Myocyte (in vitro differentiated cells): ENCODE results near the gene SDK2. TPM values are rescaled to one million over a fixed set of nuclear protein-coding genes. Genes with fewer than 3 reads are reported as not detected.

Source experiments
- DNase-seq: peaks from one replicate; pipeline ENCODE4 v3.0.0-alpha.2; 2012; ENCODE audit warnings: low read depth
- total RNA-seq: library from RNA; depleted of rRNA; stranded (reverse); fragments of >200 nt; gene quantifications from 2 replicates; pipeline ENCODE4 v1.2.3, GENCODE V29; 2014

The SDK2 gene
- total RNA-seq, 1 donor from 2014 or later = not detected

DNA sequence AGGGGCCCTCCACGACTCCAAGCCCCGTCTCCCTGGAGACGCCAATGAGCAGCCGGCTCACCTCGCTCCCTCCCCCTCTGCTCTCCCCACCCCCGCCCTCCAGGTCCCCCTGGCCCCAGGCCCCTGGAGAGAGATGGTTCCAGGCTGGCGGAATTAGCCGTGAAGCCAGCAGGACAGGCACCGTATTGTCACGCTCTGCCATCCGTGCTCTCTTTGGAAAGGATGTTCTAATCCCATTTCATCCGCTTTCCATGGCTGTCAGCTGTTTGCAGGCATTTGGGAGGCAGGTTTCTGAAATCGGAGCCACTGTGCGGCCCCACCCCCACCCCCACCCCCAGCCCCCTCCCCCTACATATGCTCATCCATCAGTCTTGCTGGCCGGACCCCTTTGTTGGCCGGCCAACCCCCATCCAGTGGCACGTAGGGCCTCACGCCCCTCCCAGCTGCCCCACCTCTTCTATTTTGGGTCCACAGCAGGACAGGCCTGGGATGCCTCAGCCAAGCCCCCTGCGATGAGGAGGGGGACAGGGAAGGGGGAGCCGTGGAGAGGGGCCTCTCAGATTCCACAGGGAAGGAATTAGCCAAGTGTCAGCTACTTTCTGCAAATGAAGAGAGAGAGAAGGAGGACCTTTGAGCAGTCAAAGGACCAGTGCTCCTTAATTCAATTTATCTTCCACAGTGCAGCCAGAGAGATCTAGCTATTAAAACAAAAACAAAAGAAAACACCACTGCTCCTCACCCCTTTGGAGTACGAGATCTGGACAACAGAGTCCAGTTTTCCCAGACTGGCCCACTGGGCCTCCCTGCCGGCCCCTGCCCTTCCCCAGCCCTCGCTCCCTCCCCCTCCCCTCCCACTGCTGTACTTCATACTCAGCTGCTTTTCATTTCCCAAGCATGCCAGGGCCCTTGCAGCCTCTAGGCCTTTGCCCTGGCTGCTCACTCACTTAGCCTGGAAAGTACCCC, 30.7 kb downstream of the SDK2 start:
- no peak for DNase-seq

DNA sequence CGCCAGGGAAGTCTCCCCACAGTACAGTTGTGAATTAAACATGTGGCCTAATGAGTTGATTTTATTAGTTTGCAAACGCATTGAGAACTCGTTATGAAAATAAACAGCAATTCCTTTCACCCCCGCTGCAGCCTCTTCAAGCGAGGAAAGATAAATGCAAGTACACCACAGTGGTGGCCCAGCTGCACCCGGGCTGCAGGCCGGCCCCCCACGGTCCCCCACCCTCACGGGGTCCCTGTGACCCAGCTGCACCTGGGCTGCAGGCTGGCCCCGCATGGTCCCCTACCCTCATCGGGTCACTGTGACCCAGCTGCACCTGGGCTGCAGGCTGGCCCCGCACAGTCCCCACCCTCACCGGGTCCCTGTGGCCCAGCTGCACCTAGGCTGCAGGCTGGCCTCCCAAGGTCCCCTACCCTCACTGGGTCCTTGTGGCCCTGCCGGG, 32.2 kb downstream of the SDK2 start:
- DNase-seq = no peak

DNA sequence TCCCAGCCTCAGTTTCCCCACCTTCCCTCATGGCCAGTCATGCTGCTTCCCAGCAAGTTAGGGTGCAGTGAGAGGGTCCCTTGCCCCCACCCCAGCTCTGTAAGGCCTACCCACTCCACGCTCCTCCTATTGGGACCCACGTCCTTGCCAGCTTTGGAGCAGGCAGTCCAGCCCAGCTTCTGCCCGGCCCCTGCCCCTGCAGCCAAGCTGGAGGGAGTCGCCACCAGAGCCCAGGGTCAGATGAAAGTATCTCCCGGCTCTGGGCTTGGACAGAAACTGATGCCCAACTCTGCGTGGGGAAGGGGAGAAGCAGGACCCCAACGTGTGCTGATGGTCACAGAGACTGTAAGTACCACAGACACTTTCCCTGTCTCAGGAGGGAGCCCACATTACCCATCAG, 32.6 kb downstream of the SDK2 start:
- DNase-seq = no peak

DNA sequence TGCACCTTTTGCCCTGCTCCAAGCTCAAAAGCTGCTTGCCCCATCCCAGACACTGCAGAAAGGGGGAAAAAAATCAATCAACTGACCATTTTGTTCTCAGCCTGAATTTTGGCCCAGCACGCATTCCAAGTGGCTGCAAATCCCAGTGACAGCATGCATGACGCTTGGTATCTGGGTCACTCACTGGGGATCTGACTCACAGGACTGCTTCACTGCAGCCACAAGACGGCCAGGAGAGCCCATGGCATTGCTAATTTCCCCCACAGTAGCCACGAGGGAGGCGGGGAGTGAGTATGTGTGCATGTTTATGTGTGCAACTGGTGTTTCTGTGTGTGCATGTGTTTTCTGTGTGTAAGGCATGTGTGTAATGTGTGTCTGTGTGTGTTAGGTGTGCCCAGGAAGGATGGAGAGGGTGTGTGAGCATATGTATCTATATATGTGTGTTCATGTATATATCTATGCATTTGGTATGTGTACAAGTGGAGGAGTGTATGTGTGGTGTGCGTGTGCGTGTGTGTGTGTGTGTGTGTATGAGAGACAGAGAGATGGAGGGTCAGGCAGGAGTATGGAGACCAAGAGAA, 33.8 kb downstream of the SDK2 start:
- DNase-seq = no peak

DNA sequence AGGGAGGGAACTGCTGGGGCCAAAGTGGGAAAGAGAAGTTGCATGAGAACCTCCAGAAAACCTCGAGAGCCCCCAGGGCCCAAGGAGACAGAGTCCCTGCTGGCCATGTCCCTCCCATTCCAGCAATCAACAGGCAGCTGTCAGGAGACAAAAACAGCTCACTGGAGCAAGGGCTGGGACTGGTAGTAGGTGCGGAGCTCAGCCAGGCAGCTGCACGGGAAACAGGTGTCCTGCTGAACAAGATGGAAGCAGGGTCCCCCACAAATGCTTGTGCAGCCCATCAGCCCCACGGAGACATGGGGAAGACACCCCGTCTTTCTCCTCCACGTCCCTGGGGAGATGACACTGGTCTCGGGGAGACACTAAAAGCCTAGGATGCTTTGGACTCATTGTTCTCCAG, 34.5 kb downstream of the SDK2 start:
- DNase-seq = no peak

DNA sequence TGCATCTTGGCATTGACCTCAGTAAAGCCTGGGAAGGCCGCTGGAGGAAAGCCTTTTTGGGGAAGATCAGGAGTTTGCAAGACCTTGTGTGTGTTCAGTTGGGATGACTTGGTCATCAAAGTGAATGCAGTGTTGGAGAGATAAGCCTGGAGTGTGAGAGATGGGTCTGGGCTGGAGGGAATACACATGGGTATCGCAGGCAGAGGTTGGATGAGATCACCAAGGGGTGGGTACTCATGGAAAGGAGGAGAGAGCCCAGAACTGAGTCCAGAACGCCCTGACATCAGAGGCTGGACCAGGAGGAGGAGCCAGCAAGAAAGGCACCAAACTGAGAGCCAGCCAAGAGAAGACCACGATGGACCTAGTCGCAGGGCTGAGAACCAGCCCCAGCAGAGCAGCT, 35.2 kb downstream of the SDK2 start:
- no peak for DNase-seq

DNA sequence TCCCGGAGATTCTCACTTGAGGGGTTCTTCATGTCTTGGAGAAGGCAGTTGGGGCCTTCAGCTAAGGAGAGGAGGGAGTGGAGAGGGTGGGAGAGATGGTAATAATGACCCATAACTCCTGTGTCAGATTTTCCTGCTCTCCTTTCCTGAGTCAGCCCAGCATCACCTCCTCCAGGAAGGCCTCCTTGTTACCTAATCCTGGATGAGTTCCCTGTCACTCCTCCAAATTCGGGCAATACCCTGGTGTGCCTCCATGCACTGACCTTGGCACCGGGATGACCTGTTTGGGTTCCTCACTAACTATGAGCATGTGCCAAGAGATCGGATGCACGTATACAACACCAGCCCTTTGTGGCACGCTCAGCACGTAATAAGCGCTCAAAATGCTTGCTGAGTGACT, 38.8 kb downstream of the SDK2 start:
- no peak for DNase-seq

DNA sequence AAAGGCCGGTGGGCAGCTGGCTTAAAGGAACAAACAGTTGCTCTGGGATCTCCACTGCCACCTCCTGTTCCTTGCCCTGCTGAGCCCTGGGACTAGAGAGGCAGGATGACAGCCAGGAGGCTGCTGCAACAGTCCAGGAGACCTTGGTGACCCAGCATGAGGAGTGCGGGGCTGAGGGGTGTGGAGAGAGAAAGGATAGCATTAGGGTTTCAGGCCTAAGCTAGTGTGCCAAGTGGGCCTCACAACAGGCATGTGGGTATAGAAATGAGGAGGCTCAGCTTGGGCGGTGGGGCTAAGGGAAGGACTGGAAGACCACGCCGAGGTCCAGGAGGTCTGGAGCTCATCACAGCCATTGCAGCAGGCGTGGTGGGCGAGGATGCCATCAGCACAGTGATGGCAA, 39.8 kb downstream of the SDK2 start:
- no peak for DNase-seq

DNA sequence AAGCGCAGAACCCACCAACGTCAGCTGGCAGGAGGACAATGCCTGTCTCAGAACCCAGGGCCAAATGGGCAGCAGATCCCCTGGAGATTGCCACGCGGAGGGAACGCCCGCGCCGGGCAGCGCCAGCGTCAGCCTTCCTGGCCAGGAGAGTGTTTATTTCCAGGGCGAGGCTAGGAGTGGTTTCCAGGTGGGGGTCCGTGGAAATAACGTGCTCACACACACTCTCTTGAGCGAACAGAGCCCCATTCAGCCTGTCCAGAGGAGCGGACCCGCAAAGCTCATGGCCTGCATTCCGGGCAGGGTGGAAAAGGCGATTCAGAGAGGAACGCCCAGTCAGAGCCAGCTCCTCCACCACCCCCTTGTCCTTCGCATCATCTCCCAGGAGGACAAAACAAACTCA, 40.3 kb downstream of the SDK2 start:
- DNase-seq = no peak

DNA sequence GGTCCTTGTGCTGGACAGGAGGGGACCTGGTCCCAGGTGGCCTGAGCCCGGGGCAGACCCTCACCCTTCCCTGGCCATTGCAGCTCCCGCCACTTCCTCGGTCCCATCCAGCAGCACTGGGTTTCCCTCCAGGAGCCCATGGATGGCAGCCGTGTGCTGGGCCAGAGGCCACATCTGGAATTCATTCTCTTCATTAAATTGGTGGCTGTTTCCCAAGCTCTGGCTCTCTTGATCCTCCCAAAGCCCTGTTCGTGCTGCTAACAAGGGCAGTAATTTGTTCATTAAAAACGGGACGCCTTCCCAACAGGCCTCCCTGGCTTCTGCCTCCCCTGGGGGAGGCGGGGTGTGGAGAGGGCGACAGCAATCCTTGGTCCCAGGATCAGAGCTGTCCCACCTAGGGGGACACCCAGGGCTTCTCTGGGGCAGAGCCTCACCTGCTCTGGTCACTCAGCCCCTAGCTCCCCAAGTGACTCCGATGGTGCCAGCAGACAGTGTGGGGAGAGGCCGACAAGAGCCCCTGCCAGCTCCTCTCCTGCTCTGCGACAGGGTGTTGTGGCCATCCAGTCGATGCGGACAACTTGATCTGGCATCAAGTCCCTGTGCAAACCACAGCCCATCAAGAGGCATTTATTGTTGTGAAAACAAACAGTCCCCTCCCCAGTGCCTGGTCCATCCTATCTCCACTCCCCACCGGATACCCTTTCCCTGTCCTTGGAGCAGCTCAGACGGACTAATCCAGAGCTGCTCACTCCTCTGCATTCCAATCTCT, 44.0 kb downstream of the SDK2 start:
- no peak for DNase-seq

DNA sequence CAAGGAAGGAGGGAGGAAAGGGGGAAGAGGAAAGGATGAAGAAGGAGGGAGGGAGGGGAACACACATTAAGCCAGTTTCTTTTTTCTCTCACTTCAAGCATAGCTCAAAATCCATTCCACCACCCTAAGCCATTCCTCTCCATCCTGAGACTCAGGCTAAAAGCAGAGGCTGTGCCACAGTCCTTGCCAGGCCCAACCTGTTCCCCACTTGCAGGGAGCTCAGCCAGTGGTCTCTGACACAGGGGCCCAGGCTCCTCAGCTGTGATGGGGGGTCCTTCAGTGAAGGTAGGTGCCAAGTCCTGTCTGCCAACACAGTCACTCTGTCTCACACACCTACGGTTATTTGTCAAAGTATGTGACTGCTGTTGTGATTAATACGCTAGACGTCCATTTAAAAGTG, 44.6 kb downstream of the SDK2 start:
- DNase-seq = no peak

DNA sequence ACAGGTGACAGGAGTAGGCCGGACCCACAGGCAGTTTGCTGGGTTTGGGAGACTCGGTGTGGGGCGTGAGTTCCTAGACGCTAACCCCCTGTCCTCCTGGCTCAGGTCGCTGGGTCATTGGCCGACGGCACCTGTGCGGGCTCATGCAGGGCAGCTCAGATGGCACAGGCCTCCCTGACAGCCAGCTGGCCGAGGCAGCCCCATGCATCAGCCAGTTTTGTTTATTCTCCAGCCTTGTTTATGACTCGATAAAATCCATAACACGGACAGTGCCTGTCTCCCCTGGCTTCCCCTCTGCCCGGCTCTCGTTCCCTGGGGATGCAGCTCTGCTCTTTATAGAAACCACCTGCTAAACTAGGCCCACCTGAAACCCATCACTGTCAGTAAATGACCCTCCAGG, 46.0 kb downstream of the SDK2 start:
- DNase-seq = no peak

DNA sequence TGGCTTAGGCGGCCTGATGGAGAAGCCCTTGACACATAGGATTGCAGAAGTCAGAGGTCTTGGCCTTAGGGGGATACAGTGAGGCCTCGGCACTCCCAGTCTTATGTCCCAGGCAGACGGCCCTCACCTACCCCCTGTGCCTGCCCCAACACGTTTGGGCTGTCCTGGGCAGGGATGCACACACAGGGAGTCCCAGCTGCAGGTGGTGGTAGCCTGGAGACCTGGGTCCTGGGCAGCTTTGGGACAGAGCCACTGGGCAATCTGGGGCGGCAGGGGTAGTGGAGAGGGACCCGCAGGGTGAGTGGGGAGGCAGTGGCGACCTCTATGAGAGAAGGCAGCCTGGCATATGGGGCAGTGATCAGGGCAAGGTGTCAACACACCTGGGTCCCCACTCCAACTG, 48.3 kb downstream of the SDK2 start:
- no peak for DNase-seq

DNA sequence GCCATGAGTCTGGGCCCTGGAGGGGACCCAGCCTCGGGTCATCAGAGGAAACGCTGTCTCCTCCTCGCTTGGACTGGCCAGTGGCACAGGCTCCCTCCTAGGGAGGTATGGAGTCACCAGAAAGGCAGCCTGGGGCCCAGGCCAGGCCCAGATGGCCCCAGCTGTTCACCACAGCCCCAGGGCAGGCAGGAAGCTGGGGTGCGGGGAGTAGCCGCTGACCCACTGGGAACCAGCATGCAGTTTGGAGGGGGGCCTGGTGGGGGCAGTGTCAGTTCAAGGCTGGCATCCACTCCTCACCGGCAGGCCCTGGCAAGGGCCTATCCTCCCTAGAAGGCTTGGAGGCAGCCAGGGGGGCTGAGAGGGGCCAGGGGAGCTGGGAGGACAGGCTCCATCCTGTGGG, 48.8 kb downstream of the SDK2 start:
- no peak for DNase-seq

DNA sequence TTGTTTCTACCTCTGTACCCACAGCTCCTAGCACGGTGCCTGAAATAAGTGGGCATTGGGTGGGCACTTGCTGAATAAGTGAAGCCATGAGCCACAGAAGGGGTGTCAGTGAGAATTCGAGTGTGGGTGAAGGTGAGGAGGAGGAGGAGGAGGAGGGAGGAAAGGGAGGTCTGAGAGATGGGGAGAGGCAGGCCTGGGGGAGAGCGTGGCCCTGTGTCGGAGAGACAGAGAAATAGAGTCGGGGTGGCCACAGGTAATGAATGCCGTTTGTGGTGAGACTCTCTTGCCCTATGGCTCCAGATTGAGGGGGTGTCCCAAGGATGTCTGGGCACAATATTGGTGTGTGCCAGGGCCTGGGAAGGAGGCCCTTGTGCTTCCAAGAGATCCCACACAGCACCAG, 49.2 kb downstream of the SDK2 start:
- DNase-seq = no peak

DNA sequence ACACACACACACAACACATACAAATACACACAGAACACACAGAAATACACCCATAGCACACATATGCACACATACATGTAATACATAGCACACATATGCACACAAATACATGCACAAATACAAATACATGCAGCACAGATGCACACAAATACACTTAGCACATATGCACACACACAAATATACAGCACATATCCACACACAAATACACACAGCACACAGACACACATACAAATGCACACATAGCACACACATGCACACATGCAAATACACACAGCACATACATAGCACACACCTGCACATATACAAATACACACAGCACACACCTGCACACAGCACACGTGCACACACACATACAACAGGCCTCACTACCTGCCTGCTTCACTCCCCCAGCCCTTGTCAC, 49.6 kb downstream of the SDK2 start:
- no peak for DNase-seq

DNA sequence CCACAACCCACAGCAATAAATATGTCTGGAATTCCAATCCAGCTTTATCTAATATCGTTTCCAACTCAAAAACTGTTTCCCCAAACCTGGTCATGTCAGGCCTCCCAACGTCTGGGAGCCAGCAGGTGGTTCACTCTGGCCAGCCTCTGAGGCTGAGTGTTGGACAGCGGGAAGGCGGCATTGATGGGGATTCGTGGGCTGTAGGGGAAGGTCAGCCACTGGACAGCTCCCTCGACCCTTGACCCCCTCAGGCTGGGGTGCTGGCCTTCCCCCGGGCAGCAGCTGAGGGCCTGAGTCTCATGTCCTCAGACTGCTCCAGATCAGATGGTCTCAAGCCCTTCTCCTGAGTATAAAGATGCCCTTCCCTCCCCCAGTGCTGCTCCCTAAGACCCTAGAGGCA, 50.2 kb downstream of the SDK2 start:
- no peak for DNase-seq

DNA sequence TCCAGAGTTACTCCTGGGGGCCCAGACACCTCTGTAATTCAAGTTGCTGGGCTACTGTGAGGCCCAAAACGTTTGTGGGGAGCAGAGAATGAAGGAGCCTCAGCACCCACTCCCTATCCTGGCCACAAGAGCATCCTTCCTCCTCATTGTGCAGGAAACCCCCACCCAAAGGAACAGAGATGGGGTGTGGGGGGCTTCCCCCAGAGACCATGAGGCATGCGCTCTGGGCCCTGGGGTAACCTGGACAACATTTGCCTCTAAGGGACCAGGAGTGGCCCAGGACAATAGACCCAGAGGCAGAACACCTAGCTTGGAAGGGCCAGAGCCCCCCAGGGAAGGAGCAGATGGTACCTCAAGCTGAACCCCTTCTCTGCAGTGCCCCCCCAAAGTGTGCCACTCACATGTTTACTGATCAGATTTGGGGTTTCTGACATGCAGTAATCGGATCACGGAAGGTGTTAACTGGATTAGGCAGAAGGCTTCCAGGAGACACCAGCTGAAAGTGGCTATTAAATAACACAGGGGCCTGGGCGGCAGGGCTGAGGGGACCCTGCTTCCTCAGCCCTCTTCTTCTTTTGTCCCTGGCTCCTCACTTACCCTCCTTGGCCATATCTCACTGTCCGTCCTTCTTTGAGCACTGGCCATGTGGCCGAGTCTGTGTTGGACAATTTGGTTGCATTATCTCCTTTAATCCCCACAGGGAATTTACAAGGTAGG, 50.8 kb downstream of the SDK2 start:
- no peak for DNase-seq

DNA sequence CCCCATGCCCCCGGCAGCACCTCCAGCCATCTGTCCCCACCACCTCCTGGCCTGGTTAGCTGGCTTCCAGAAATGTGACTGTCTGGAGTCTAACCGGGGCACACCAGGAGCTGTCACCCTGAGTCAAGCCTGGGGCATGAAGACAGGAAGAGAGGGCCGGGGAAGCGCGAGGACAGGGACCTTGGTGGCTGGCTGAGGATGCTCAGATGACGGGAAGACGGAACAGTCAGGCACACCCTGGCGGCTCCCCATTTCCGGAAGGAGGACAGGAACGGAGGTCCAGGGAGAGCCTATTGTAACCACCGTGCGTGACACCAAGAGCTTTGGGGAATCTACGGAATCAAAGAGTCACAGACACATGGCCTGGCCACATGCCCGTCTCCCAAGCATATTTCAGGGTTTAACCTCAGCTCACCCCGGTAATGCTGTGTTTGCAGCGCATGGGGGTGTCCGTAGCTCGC, 51.7 kb downstream of the SDK2 start:
- no peak for DNase-seq

DNA sequence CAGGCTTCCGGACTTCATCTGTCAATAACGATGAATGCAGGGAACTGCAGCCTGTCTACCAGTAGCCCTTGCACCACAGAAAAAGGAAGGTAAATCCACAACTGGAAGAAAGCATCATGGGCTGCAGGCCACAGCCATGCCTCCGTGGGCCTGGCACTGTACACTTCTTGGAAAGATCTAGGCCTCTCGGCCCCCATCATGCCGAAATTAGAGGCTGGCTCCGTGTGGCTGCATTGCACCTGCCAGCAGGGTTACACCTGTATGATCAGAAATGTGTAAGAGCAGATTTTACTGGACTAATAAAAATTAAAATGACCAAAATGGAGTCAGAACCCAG, 52.2 kb downstream of the SDK2 start:
- DNase-seq = no peak

DNA sequence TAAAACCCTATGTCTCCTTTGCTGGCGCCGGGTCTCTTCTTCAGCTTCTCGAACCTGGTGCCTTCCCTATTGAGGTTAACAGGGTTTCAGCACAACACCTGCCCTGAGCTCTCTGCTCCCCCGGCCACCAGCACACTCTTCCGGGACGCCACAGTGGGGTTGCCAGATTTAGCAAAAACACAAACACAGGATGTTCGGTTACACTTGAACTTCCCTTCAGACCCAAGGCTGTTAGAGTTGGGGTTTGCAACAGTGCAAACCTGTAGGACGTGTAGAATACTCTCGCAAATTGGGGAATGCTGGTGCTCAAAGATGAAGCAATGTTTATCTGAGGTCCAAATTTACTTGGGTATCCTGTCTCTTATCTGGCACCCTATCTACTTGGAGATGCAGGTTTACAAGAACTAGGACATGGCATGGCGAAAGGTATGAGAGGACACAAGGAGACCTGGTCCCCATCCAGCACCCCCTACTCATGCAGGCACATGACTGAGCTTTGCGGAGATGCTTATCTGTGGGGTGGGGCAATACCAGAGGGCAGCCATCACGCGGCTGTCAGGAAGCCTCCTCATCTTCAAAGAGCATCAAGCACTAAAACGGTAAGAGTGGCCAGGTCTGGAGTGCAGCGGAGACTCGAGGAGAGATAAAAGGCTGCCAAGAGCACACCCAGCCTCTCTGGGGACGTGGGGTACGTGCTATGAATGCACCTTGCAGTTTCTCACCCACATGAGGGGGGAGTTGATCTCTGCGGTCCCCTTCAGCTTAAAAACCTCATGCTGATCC, 52.8 kb downstream of the SDK2 start:
- no peak for DNase-seq
